CD4-positive, alpha-beta T cell treated with Interleukin-15 for 4 hours (primary cell): ENCODE data around the gene CABLES2.
A peak's percentile ranks its signal among the peaks of the same experiment; 100 is the strongest.

ENCODE experiments used
- DNase-seq: peaks from one replicate; pipeline ENCODE4 v3.0.0-alpha.2; 2020; ENCODE audit warnings: low spot score

CABLES2 gene

DNA sequence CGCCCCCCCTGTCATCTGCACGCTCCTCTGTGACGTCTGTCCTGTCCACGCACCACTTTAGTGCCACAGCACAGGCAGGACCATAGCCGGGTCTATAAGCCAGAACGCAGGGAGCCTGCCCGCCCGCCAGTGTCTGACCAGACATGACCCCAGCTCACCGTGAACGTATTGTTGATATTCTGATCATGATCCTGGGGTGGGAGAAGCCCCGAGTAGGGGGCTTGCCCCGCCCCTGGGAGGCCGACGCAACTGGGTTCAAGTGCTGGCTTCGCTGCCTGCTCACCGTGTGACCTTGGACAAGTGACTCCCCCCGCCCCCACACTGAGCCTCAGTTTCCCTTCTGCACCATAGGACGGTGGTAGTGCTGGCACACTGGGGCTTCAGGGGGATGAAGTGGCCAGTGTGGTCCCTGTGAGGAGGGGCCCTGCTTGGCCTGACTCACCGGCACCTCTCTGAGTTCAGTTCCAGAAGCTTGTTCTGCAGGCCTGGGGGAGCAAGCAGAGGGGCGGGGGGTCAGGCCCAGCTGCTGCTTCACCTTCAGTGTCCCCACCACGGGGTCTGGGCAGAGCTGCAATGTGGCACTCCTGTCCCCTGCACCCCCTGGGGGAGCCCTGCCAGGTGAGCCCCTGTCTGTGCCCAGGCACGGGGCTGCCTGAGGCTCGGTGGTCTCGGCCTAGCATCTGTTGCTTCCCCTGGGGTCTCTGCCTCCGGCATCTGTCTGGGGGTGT is 11.1 kb upstream of the CABLES2 start:
- DNase-seq, result no peak

DNA sequence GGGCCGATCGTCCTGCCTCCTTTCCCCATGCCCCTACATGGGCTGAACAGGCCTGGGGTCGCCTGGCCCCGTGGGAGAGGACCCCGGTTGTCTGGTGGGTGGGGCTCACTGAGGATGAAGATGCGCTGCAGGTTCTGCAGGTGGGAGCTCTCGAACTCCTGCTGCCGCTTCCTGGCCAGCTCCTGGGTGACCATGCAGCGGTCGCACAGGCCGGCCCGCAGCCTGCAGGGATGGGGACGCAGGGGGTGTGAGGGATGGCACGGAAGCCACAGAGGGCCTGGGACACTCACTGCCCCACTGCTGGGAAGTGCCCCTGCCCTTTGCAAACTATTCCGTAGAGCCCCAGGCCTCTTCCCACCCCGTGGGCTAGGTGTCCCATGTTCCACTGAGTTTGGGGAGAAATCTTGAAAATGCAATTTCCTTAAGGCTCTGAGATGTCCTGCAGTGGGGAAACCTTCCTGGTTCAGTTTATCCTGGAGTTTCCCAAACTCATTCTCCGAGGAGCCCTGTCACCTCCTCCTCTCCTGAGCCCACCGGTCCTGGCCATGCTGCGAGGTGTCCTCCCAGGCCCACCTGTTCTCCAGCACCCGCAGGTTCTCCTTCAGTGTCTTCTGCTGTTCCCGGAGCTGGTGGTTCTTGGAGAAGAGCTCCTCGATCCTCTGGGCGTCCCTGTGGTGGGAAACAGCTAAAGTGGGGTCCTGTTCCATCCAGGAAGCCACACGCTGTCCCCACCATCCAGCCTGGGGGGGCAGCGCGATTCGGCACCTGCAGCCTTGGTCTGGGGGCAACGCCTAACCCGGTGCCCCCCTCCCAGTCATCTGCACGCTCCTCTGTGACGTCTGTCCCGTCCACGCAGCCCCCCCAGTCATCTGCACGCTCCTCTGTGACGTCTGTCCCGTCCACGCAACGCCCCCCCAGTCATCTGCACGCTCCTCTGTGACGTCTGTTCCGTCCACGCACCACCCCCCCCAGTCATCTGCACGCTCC is 9.9 kb upstream of the CABLES2 start:
- DNase-seq, result no peak

DNA sequence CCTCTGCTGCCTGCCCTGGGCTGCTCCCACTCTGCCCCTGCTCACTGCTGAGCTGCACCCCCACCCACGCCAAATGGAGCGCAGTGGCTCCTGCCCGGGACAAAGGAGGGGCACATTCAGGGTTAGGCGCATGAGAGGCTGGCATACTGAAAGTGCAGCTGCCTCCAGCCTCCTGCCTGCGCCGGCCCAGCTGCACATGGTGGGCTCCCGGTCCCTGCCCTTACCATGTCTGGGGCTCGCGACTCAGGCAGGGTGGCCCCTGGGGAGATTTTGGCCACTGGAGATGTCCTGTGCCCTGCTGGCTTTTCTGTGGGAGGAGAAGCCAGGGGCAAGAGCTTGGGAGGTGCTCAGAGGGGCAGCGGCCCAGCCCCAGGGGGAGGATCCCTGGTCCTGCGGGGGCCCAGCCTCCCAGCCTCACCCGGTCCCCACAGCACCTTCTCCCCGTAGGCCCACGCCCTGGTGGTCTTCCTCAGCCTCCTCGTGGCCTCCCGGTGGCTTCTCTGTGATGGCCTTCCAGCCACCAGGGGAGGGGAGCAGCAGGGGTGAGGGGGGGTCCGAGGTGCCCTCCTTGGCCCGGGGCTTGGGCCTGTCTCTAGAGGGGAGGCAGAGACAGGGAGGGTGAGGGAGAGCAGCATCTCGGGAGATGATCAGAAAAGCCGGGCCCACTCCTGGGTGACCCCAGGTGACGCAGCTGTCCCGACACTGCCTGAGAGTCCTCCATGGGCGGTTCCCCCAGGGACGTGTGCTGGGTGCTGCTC is 8.4 kb upstream of the CABLES2 start:
- DNase-seq, result no peak

DNA sequence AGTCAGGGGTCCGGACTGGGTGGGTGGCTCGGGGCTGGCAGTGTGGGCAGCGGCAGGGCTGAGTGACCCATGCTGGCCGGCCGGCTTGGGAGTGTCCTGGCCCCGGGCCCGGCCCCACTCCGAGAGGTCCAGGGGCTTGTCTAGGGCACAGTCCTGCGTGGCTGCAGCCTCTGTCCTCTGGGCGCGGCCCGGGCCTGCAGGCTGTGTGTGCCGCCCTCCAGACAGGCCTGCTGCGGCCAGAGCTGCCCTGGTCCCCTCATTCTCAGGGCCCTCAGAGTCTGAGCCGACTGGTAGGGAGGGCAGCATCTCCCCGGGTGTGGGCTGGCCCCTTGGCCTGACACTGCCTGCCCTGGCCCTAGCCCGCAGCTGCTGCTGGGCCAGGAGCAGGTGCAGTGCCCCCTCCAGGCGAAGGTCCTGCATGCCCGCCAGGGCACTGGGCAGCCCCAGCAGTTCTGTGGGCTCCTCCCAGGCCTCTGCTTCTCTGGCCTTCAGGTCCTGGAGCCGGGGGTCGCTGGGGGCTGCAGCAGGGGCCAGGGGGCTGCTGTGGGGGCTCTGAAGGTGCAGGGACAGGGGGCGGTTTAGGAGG is 6.9 kb upstream of the CABLES2 start:
- DNase-seq, result no peak

DNA sequence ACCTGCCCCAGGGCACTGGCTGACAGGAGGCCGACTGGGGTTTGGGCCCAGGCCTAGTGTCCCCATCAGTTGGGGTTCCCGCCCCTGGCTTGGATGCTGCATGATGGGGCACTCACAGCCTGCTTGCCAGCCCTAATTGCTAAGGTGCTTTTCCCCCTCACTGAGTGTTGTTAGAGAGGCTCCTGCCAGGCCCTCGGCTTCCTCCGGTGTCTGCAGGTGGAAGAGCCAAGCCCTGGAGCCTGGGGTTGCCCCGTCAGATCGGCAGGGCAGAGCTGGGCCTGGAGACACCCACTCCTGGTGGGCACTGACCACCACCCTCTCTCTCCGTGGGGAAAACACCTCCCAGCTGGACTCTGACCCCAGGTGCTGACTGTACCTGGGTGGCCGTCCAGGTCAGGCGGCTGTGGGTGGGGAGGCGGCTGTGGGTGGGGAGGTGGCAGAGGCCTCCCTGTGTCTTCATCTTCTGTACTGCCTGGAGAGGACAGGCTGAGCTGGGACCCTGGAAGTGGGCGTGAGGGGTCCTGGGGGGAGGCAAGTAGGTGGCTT is 6.0 kb upstream of the CABLES2 start:
- DNase-seq, result no peak

DNA sequence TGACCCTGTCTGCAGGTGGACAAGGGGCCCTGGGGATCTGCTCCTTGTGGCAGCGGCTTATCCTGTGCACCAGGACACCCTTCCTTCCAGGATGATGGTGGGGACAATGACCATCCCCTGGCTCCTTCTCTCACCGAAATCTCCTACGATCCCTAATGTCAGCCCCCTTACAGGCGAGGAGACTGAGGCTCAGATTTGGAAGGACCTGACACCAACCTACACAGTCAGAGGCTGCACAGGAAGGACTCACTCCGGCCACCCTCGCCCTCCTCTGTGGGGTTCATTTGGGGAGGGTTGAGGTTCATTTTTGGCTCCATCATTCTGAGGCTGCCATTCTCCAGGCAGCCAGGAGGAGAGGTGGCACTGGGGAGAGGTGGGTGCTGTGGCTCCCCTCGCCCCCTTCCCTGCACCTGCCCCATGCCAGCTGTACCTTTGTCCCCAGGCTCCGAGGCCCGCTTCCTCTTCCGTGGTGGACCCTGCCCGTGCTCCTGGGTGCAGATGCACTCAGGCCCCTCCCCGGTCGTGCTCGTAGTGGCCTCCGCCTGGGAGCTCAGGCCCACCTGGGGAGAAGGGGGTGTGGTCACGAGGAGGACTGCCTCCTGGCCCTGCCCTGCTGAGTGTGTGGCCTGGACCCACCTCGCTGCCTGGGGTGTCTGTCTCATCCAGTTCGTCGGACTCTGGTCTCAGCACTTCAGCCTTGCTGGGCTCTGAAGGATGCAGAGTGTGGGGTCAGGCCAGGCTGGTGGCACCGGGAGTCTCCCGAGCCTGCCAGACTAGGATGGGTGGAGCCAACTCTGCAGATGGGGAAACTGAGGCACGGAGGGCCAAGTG is 5.3 kb upstream of the CABLES2 start:
- DNase-seq, result no peak

DNA sequence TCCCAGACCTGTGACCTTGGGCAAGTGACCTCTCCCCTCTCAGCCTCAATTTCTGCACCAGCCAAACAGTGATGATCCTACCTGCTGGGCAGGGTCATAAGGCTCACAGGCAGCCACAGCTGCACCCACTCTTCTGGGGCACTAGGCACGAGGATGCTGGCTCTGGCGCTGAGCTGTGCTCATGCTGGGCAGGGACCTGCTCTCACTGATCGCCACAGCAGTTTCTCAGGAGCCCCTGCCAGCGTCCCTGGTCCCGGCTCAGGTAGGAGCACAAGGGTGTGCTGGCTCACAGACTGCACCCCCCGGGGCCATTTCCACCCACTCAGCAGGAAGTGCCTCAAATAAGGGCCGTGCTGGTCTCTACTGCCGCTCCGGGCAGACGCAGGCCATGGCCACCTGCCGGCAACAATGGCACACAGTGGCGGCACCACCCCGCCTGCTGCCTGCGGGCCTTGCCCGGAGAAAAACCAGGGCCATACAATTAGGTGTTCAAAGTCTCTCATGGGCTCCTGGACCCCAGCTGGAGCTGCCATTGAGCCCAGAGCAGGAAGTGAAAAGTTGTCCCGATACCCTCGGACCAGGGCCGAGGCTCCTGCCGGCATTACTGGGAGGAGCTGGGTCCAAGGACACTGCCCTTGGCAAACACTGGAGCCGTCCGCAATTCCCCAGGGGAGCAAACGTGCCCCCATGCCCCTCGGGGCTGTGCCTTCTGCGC is 4.6 kb upstream of the CABLES2 start:
- DNase-seq, result no peak

DNA sequence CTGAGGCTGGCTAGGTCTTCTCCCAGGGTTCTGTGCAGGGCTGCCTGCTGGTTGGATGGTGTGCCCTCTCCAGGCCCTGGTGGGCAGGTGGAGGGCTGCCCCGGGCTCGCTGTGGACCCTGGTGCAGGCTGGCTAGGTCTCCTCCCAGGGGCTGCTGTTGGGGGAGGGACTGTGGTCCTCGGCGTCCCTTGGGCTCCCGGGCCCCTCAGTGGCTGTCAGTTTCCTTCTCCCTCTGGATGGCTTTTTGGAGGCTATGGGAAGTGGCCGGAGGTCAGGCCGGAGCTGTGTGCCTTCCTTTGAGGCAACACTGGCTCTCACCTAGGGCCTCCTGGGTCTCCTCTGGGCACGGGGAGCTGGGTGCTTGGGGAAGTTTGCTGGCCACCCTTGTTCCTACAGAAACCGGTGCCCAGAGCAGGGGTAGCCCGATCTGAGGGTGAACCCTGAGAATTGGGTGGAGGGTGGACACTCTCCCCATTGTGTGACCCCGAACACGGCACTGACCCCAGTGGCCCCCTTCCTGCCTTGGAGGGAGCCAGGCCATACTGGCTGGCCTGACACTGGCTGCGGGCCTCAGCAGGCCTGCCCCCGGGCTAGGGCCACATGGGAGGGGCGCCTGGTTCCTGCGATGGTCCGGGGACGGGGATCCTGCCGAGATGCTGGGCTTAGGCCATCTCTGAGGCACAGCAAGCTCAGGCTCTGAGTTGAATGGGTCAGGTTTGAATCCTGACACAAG is 3.8 kb upstream of the CABLES2 start:
- DNase-seq, result no peak

DNA sequence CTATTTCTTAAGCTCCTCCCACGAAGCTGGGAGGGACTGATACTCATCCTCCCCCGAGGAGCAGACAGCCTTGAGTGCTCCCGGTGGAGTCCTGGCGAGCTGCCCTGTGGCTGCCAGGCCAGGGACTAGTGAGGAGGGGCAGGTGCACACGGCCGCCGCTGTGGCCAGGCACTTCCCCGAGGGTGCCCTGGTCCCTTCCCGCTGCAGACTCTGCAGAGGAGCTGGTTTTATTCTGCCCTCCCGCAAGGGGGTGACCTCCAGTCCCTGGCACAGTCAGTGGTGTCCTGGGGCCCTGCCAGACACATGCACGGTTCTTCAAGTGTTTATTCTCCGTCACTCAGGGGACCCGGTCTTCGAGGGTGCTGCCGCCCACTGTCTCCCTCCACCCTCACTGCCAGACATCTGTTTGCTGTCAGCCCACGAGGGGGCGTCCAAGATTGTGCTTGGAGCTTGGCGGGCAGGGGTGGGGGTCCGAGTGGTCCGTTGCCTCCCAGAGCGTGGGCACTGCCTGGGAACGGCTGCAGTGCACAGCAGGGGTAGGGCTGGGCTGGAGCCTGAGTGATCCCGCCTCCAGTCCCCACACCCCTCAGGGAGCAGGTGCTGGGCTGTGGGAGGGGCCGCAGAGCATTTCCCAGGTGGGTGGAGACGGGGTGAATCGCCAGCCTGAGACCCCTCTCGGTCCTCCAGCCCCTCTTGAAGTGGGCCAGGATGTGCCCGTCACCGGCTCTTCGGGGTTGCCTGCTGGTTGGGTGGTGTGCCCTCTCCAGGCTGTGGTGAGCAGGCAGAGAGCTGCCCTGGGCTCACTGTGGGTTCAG is 3.1 kb upstream of the CABLES2 start:
- DNase-seq, result peak; percentile 10

DNA sequence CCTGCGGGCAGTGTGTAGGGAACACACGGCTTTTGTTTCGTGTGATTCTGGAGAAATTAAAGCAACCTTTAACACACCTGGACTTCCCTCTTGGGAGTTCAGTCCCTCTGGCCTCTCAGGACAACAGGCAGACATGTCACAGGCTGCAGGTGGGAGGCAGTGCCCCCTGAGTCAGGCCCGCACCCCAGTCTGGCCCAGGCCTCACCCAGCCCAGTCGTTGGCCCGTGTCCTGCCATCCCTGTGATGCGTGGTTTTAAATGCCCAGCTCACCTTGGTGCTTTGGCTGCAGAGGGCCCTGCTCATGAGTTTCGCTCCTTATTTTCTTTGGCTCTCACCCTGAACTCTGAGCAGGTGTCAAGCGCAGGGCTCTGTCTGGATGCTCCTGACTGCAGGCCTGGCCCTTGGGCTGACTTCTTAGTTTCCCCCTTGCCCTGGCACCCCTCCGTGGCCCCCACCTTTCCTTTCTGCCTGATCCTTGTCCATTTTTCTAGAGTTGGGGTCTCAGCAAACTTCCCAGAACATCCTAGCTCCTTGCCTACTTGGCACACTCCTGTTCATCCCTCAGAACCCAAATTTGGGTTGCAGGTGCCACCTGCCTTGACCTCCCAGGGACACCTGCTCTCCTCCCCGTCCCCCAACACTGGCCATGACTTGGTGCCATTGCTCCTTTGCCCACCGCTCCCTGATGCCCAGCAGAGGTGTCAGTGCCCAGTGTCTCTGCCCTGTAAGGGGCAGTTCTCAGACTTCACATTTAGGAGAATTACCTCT is 2.2 kb upstream of the CABLES2 start:
- DNase-seq, result no peak

DNA sequence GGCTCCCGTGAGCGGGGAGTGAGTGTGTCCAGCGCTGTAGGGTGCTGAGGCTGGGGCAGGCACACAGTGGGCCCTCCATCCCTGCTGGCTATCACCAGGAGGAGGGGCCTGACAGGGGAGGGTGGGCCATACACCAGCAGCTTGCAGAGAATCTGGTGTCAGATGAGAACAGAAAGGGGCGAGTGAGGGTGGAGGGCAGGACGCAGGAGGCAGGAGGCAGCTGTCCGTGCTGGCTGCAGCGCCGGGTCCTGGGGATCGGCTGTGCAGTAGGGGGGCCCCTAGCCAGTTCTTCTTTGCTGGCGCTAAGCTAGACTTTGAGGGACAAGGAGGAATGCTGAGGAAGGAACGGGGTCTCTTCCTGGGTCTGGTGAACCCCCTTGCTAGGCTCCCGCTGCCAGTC is 1.6 kb upstream of the CABLES2 start:
- DNase-seq, result no peak

DNA sequence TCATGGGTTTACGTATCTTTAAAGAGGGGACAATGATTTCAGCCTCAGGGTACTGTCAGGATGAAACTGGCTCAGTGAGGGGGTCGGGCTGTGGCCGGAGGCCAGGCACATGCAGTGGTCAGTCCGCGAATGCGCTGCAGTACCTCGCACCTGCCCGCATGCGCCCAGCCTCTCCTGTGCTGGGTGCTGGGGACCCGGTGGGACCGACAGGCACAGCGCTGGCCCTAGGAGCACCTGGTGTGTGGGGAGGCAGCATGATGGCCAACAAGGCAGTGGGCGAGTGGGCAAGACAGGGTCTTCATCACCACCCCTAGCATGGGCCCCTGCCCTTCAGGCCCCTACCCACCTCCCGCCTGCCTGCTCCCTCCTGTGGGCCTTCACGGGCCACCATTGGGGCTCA is 970 bp upstream of the CABLES2 start:
- DNase-seq, result no peak

DNA sequence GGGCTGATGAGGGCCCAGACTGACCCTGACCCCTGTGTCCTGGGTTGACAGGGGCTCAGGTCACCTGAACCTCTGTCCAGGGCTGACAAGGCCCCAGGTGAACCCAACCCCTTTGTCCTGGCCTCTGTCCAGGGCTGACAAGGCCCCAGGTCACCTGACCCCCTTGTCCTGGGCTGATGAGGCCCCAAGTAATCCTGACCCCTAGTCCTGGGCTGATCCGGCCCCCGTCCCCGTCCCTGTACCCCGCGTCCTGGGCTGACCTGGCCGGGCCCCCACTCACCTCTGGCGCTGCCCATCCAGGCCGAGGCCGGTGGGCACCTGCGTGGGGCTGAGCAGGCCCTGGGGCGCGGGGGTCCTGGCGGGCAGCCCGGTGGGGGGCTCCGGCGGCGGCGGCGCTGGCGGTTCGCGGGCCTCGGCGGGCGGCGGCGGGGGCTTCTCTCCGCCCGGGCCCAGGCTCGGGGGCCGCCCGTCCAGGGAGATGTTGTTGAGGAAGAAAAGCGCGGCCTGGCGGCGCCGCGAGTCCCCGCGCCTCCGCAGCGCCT is 379 bp downstream of the CABLES2 start:
- no peak for DNase-seq

DNA sequence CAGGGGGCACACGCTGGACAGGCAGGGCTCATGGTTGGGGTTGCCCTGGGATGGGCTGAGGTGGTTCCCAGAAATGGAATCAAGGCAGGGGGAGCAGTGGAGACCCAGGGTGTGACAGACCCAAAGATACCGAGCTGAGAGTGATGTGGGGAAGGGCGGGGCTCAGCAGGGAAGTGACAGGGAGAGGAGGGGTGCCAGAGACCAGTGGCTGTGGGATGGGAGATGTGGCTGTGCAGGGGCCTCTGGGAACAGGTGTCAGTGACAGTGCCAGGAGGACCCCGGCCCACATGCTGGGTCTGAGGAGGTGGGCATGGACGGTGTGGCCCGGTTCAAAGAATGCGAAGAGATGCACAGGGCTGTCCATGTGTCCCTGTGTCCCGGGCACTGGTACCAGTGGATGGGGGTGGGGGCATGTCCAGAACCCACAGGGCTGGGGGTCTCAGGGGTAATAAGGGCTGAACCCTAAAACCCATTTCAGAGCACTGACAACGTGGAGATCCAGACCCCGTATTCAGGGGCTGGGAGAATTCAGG is 1.0 kb downstream of the CABLES2 start:
- DNase-seq, result no peak

DNA sequence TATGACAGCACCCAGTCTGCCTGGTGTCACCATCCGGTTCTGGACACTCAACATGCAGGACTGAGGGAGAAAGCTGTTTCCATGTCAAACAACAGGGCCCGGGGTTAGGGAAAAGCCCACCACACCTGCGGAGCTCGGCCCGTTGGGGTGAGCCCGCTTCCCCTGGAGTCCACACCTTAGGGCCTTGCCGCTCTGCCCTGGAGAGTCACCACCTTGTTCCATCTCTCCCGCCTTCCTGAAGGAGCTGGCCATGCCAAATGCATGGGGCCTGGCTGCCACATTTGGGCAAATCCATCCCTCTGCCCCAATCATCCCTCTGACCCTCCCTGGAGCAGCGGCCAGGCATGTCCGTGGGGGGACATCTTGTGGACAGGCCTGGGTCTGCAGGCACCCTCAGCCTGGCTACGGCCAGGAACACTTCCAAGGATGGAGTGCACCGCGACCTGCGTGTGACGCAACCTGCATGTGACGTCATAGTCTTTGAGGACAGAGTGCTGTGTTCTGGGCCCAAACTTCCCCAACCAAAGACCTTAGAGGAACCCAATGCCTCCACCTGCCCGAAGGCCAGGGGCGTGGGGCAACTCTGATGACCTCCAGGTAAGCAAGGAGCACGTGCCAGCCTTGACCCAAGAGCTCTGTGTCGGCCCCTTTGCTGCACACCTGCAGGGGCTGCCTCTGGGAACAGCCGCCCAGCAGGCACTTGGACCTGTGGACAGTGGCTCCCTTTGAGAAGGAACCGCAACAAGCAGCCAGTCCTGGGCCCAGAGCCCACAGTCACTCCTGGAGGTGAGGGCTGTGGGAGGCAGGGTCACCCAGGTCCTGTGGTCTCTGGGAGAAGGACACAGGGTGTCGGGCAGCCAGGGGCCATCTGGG is 1.7 kb downstream of the CABLES2 start:
- DNase-seq, result no peak

DNA sequence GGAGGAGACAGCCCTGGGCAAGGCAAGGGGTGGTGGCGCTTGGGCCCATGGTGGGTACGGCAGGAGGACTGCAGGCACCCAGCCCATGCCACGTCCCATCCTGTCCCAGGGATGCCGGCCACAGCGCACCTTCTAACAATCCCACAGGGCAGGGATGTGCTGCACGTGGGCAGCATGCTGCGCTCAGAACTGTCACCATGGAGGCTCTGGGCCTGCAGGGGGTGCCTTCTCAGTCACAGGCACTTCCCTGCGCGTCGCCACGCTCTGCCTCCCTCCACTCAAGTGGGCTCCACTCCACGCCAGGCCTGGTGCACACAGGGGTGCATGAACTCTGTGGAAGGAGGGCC is 2.4 kb downstream of the CABLES2 start:
- no peak for DNase-seq
